Spinal cord (tissue), 10 donors: Measurements from ENCODE around the gene MAP7D2. TPM values are rescaled to one million over a fixed set of nuclear protein-coding genes. Genes with fewer than 3 reads are reported as not detected.

Experiments used
- DNase-seq, 6 donors: peaks; one replicate each; pipeline versions ENCODE4 v3.0.0 to v3.0.0-alpha.2; 2013 to 2015; ENCODE audit warnings: low spot score in 6 of 6, low read depth in 4 of 6
- H3K27ac ChIP-seq: one replicate; pipeline ENCODE4 v1.5.1; 2013; ENCODE audit warnings: low read depth, low read length, control low read depth
- H3K27me3 ChIP-seq: one replicate; pipeline ENCODE4 v1.6.1; 2013; ENCODE audit warnings: low read length; ENCODE audit not compliant: control insufficient read depth, insufficient read depth
- H3K36me3 ChIP-seq: one replicate; pipeline ENCODE4 v1.6.1; 2013; ENCODE audit warnings: low read length; ENCODE audit not compliant: control insufficient read depth, insufficient read depth
- H3K4me1 ChIP-seq: one replicate; pipeline ENCODE4 v1.6.1; 2013; ENCODE audit warnings: low read length; ENCODE audit not compliant: control insufficient read depth, insufficient read depth
- H3K4me3 ChIP-seq: one replicate; pipeline ENCODE4 v1.5.1; 2013; ENCODE audit warnings: low read depth, low read length, control low read depth
- H3K9me3 ChIP-seq: one replicate; pipeline ENCODE4 v1.6.1; 2013; ENCODE audit warnings: low read length; ENCODE audit not compliant: control insufficient read depth, insufficient read depth
- WGBS: methylation state at CpG from one replicate; pipeline ENCODE4 v1.1.5; 2013; ENCODE audit warnings: missing lambda C conversion rate; ENCODE audit not compliant: insufficient coverage; 5-methylcytosine and 5-hydroxymethylcytosine counted together
- polyA plus RNA-seq, 2 donors: library from polyadenylated mRNA; unstranded; fragments of 120-200 nt; gene quantifications; one replicate each; pipeline ENCODE4 v1.2.1, GENCODE V29; 2013; ENCODE audit not compliant: insufficient read length in 2 of 2
- total RNA-seq, 2 donors: library from RNA; depleted of rRNA in 1 of 2; stranded (reverse); fragments of 120-200 nt in 1 of 2; fragments of >200 nt in 1 of 2; gene quantifications; one replicate each; pipeline versions ENCODE4 v1.2.3 to v1.2.4, GENCODE V29; 2013 to 2014
- donor health status: healthy.

Gene MAP7D2
- total and polyA plus RNA-seq, 4 donors: 8.2 to 38.5 (median 31.6) TPM

DNA sequence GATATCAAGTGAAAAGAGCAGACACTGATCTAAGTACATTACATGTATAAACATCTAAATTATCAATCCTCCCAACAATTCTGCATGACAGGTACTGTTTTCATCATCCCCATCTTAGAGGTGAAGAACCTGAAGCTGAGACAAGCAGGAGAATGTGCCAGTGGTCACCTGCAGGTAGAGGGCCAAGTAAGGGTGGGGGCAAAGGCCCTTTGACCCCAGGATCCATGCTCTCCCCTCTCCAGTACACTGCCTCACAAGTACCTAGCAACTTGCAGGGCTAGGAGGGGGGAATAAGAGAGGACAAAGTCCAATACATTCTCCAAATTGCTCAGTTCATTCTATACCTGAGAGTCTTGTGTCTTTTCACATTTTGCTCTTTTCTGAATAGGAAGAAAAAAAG lies 8.3 kb upstream of the MAP7D2 start:
- no peak for DNase-seq
- no peaks in the 10 kb centered on the region for H3K4me1 ChIP-seq
- H3K27me3 ChIP-seq: peaks cover 10% of the 10 kb centered on the region
- no peak overlapping the region for H3K27ac ChIP-seq
- H3K4me3 ChIP-seq: no peak overlapping the region
- no peaks in the 10 kb centered on the region for H3K9me3 ChIP-seq
- H3K36me3 ChIP-seq: no peaks in the 10 kb centered on the region

DNA sequence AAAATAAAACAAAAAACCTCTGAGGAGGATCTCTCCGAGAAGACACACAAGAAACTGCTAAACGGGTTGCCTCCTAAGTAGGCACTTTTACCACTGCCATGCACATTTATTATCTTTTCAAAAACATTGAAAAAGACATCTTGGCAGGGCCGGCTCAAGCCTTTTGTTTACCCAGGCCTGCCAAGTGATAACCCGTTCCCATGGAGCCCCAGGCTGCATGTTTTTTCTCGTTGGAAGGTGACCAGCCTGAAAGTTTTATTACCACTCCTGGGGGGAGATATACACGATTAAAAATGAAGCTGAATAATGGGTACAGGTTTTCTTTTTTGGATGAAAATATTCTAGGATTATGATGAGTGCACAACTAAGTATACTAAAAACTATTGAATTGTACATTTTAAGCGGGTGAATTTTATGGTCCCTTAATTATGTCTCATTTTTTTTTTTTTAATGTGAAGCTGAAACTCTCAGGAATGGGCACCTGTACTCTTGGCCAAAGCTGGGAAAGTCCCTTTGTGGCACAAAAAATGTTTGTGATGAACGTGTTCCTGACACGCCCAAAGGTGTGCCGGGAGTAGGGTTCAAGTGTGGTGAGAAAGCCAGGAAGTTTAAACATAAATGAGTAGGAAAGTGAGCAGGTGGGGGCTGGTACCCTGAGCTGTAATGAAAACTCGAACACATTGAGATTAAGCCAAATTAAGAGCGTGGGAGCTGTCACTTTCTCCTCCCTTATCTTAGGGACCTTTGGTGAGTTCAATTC lies 1.5 kb upstream of the MAP7D2 start:
- no peak overlapping the region for H3K4me3 ChIP-seq
- peaks cover 51% of the 10 kb centered on the region for H3K27me3 ChIP-seq
- H3K9me3 ChIP-seq: no peaks in the 10 kb centered on the region
- no peak overlapping the region for H3K27ac ChIP-seq
- no peak for DNase-seq
- 69% methylated on average over 7 of the region's 12 CpGs for WGBS
- no peaks in the 10 kb centered on the region for H3K36me3 ChIP-seq
- H3K4me1 ChIP-seq: peaks cover 8% of the 10 kb centered on the region

DNA sequence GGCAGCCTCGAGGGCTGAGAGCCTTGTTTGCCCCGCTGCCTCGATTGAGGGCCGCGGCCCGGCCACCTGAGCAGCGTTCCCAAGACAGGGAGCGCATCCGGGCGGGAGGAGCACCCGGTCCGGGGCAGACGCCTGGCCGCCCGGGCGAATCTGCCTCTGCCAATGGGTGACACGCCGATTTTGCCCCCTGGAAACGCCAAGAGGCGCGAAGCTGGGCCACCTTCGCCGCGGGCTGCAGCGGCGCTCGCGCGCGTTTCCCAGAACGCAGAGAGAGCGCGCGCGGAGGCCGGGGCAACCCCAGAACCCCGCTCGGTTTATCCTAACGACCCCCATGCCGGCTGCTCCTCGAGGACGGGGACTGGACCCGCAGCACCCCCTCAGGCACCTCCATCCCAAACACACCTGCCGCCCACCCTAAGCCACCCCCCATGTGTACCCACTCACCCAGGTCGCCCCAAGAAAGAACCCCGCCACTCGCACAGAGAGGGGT lies 575 bp downstream of the MAP7D2 start:
- peaks cover 51% of the 10 kb centered on the region for H3K27me3 ChIP-seq
- H3K9me3 ChIP-seq: no peaks in the 10 kb centered on the region
- peaks cover 8% of the 10 kb centered on the region for H3K4me1 ChIP-seq
- H3K27ac ChIP-seq: no peak overlapping the region
- H3K36me3 ChIP-seq: no peaks in the 10 kb centered on the region
- DNase-seq: peak in 2 of 6 donors; percentile 9 to 26
- 15% methylated on average over 47 of the region's 47 CpGs for WGBS
- H3K4me3 ChIP-seq: peak overlapping the region; percentile 24

DNA sequence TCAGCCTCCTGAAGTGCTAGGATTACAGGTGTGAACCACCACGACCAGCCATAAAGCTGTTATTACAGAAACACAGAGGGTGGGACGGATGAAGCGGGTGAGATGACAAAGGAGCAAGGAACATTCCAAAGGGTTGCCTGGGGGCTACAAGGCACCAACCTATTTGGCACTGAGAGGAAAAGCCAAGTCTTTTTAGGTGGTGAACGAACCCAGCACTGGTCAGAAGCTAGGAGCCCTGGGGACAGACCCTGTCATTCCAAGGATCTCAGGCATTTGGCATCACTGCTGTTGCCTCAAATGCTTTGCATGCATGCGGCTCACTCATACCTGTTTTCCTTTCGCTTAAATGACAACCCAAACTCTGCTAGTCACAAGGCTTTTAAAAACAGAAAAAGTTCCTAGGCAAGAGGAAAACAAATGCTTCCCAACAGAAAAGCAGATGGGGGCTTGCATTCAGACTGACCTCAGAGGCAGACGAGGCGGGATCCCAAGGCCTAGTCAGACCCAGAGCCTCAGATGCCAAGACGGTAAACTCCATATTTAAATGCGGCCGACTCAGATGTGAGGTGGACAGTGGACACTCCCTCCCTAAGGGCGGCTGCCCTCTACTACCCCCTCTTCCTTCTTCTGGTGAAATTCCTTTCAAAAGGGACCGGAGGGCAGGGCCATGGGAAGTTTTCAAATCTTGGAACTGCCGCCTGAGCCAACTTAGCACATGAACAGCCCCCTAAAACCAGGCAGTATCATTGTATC lies 4.5 kb downstream of the MAP7D2 start:
- Histone ChIP-seq H3K4me1 (peaks cover 8% of the 10 kb centered on the region), H3K36me3 (no peaks in the 10 kb centered on the region), H3K27ac (no peak overlapping the region), H3K4me3 (no peak overlapping the region), H3K27me3 (peaks cover 35% of the 10 kb centered on the region), H3K9me3 (no peaks in the 10 kb centered on the region)
- DNase-seq: no peak
- WGBS: 69% methylated on average over 11 of the region's 14 CpGs

DNA sequence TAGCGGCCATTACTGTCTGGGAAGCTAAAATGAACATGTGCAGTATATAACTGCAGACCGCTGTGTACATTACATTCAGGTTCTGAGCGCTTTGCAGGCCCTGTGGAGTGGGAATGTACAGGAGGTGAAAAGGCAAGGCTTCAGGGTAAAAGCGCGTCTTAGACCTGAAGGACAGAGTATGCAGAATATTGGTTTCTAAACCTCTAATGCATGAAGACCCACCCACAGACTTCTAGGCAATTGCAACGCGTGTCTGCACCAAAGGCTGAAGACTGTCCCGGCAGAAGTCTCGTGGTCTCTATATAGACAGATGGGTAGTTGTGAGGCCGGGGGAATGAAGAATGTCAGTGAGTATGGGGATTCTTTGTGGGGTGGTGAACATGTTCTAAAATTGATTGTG lies 5.4 kb downstream of the MAP7D2 start:
- Histone ChIP-seq H3K4me3 (no peak overlapping the region), H3K9me3 (no peaks in the 10 kb centered on the region), H3K27me3 (peaks cover 29% of the 10 kb centered on the region), H3K4me1 (peaks cover 5% of the 10 kb centered on the region), H3K36me3 (no peaks in the 10 kb centered on the region), H3K27ac (no peak overlapping the region)
- no peak for DNase-seq
- 93% methylated on average over 6 of the region's 10 CpGs for whole genome bisulfite sequencing

DNA sequence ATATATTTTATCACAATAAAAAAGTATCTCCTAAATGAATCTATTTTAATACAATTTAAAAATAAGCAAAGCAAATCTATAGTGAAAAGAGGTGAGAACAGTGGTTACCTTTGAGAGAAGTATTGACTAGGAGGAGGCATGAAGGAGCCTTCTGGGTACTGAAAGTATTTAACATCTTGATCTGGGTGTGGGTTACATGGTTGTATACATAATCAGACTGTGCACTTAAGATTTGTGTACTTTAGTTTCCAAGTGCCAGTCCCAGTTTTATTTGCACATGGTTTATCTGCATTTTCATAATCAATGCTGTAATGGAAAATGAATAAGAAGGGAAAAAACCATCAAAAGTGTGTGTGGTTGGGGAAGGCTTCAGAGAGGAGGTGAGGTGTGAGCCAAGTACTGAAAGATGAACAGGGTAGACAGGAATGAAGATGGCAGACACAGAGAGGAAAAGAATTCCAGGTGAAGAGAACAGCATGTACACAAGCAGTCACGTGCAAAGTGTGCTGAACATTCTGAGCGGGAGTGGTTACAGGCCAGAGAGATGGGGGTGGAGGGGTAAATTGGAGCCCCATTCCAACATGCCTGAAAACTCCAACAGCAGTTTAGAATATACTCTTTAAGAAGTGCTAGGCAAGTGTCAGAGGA lies 14.6 kb downstream of the MAP7D2 start:
- Histone ChIP-seq H3K36me3 (no peaks in the 10 kb centered on the region), H3K9me3 (no peaks in the 10 kb centered on the region), H3K27me3 (peaks cover 43% of the 10 kb centered on the region), H3K4me3 (no peak overlapping the region), H3K27ac (no peak overlapping the region), H3K4me1 (no peaks in the 10 kb centered on the region)
- DNase-seq: no peak
- 83% methylated on average over 2 of the region's 2 CpGs for WGBS

DNA sequence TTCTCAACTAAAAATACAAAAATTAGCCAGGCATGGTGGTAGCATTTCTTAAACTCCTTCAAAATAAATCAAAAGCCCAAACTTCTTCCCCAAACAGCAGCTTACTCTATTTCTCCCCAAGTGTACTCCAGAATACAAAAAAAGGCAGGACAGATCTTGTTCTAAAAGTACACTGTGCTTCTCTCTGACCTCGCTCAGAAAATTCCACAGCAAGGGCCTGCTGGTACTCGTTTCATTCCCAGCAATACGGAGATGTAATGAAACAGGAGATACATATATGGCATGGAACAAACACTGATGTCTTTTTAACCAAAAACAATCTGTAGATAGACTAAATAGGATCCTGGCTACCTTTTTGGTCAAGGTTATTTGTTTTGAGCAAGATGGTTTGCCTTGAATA lies 25.2 kb downstream of the MAP7D2 start:
- no CpG with 5 or more reads among the region's 3 CpGs for WGBS
- Histone ChIP-seq H3K36me3 (no peaks in the 10 kb centered on the region), H3K9me3 (no peaks in the 10 kb centered on the region), H3K27ac (no peak overlapping the region), H3K27me3 (peaks cover 16% of the 10 kb centered on the region), H3K4me3 (no peak overlapping the region), H3K4me1 (no peaks in the 10 kb centered on the region)
- no peak for DNase-seq

DNA sequence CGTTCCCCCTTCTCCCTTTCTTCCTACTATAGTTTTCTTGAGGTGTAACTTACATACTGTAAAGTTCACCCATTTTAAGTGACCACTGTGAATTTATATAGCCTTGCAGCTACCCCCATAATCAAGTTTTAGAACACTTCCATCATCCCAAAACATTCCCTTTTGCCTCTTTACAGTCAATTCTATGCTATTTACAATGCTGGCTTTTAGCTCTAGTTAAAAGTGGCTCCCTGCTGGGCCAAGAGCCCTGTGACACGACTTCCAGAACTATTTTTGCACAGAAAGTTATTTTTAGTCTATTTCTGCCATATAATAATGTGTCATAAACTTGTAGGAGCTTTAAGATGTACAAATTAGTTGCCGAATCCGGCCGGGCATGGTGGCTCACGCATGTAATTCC lies 26.9 kb downstream of the MAP7D2 start:
- Histone ChIP-seq H3K27ac (no peak overlapping the region), H3K4me3 (no peak overlapping the region), H3K27me3 (peaks cover 21% of the 10 kb centered on the region), H3K4me1 (no peaks in the 10 kb centered on the region), H3K9me3 (no peaks in the 10 kb centered on the region), H3K36me3 (no peaks in the 10 kb centered on the region)
- no peak for DNase-seq
- 91% methylated on average over 4 of the region's 6 CpGs for WGBS

DNA sequence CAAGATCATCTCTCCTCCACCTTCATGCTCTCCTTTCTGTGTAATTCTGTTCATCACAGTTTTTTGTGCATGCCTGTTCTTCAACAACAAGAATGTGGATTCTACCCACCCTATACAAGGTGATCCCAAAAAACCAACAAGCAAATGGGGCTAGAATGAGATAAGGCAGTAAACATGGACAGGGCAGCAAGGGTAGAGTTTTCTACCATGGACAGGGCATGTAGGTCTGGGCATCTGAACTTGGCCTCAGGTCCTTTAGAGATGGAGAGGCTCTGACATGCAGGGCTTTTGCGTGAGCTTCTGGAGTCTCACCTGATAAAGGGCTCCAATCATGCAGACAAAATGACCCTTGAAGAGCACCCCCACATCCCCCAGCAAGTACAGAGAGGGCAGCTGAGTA lies 36.4 kb downstream of the MAP7D2 start:
- Histone ChIP-seq H3K4me3 (no peak overlapping the region), H3K27ac (no peak overlapping the region), H3K9me3 (no peaks in the 10 kb centered on the region), H3K4me1 (no peaks in the 10 kb centered on the region), H3K36me3 (no peaks in the 10 kb centered on the region), H3K27me3 (peaks cover 35% of the 10 kb centered on the region)
- 83% methylated on average over 1 of the region's 1 CpG for WGBS
- DNase-seq: no peak
